ENCODE results near the gene MAGI1. TPM values are rescaled to one million over a fixed set of nuclear protein-coding genes. Genes with fewer than 3 reads are reported as not detected.

The MAGI1 gene
- total and polyA plus RNA-seq, 10 donors, result 3.5 to 104 (median 62.3) TPM

DNA sequence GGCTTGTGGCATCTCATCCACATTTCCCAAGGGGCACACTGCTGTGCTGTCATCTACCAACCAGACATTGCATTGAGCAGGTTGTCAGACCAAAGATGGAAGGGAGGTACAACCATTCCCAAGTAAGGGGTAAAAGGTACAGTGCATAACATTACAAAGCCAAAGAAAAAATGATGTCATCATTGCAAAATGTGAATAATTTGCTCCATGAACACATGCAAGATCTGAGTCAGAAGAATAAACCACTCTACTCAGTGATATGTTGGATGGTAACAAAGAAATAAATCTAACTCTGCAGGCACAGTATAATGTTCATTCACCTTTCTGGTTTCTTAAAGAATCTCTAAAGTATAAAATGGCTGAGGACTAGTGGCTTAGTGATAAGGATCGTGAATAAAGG is 202.7 kb downstream of the MAGI1 start:
- Histone ChIP-seq H3K4me3 (no peak overlapping the region), H3K9me3 (no peaks in the 10 kb centered on the region), H3K27me3 (replicated peaks in 1 of 7) (no peaks in the 10 kb centered on the region), H3K27ac (no peak overlapping the region), H3K4me1 (peaks cover 0 to 25% (median 2%) of the 10 kb centered on the region in 6 donors), H3K36me3 (no peaks in the 10 kb centered on the region)
- TF ChIP-seq, protein P1, sequence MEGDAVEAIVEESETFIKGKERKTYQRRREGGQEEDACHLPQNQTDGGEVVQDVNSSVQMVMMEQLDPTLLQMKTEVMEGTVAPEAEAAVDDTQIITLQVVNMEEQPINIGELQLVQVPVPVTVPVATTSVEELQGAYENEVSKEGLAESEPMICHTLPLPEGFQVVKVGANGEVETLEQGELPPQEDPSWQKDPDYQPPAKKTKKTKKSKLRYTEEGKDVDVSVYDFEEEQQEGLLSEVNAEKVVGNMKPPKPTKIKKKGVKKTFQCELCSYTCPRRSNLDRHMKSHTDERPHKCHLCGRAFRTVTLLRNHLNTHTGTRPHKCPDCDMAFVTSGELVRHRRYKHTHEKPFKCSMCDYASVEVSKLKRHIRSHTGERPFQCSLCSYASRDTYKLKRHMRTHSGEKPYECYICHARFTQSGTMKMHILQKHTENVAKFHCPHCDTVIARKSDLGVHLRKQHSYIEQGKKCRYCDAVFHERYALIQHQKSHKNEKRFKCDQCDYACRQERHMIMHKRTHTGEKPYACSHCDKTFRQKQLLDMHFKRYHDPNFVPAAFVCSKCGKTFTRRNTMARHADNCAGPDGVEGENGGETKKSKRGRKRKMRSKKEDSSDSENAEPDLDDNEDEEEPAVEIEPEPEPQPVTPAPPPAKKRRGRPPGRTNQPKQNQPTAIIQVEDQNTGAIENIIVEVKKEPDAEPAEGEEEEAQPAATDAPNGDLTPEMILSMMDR (IDR thresholded peaks at IDR 0.05 in 8 of 11, conservative IDR thresholded peaks at IDR 0.05 in 3 of 11), result no peak
- no peak for TF ChIP-seq POLR2A (IDR thresholded peaks at IDR 0.05)
- no peak for TF ChIP-seq POLR2AphosphoS5 (IDR thresholded peaks at IDR 0.05)
- intact Hi-C loops (cut with DNase I; ENCODE audit: low total_unique reads), result no loop called here
- no peak for DNase-seq
- WGBS, 5 donors, result 73 to 88% (median 75%) methylated on average over 1 of the region's 1 CpG

DNA sequence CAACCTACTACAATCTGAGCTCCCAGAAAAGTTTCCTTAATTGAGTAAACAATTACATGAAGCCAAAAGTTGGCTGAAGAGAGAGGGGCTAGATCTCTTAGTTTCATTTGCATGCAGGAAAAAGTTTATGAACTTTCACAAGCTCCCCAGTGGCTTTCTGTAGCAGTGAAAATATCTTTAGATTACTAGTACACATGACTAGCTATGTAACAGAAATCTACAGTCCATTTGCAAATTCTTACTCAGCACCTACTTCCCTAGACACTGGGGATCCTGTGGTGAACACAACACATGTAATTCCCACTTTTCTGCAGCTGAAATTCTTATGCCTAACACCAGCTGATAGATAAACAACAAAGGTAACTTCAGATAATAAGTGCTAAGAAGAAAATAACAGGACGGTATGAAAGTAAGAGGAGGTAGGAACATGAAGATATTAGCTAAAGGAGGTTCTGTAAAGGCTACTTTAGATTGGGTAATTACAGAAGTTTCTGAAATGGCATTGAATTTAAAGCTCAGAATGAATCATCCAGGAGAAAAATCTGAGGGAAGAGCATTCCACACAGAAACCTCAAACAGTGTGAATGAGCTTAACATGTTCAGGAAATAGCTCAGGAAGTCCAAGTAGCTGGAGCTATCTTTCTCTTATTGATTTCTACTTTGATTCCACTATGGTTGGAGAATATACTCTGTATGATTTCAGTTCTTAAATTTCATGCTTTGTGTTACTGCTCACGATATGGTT is 204.8 kb downstream of the MAGI1 start:
- Histone ChIP-seq H3K36me3 (no peaks in the 10 kb centered on the region), H3K4me1 (peaks cover 0 to 25% (median 4%) of the 10 kb centered on the region in 6 donors), H3K27ac (no peak overlapping the region), H3K9me3 (no peaks in the 10 kb centered on the region), H3K27me3 (replicated peaks in 1 of 7) (no peaks in the 10 kb centered on the region), H3K4me3 (no peak overlapping the region)
- no peak for DNase-seq
- 66 to 85% (median 70%) methylated on average over 2 of the region's 2 CpGs for WGBS, 5 donors
- no peak for TF ChIP-seq POLR2AphosphoS5 (IDR thresholded peaks at IDR 0.05)
- TF ChIP-seq POLR2A (IDR thresholded peaks at IDR 0.05), result no peak
- TF ChIP-seq, protein P1 (IDR thresholded peaks at IDR 0.05 in 8 of 11, conservative IDR thresholded peaks at IDR 0.05 in 3 of 11), result no peak
- intact Hi-C loops (cut with DNase I; ENCODE audit: low total_unique reads), result no loop called here

DNA sequence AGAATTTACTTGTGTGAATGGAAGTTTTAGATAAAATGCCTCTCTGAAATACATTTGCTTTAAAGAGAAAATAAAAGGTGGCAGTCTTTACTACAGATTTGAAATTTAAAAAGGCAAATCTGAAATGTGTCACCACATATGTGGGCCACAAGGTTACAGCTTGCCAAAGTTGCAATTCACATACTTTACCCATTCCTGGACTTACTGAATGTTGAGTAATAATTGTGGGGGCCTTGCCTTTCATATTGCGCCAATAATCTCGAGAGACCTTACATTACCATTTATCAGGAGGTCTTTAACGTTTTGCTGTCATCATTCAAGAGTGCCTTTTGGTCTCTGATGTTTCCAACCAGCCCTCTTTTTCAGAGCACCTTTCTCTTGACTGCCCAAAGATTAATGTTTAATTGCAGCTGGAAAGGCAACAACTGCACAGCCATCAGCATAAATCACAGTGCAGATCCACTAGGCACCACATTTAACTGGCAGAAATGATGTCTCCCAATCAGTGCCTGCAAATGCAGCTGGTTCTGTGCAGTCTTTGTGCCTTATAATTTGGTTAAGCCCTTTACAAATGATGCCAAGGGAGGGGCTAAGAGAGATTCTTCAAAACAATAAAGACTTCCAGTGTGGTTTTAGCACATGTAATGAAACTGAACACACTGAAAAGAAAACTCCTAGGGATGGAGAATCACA is 206.8 kb downstream of the MAGI1 start:
- TF ChIP-seq, protein P1 (IDR thresholded peaks at IDR 0.05 in 8 of 11, conservative IDR thresholded peaks at IDR 0.05 in 3 of 11), result no peak
- TF ChIP-seq POLR2A (IDR thresholded peaks at IDR 0.05) (no peak), POLR2AphosphoS5 (IDR thresholded peaks at IDR 0.05) (no peak)
- H3K27ac ChIP-seq, result no peak overlapping the region
- 66 to 80% (median 72%) methylated on average over 3 of the region's 3 CpGs for WGBS, 5 donors

More for the DNA sequence above, 206.8 kb downstream of the MAGI1 start:
- no peak for DNase-seq
- intact Hi-C loops (cut with DNase I; ENCODE audit: low total_unique reads), result no loop called here
- no peak overlapping the region for H3K4me3 ChIP-seq
- H3K4me1 ChIP-seq, result peaks cover 0 to 25% (median 4%) of the 10 kb centered on the region in 6 donors
- no peaks in the 10 kb centered on the region for H3K27me3 ChIP-seq (replicated peaks in 1 of 7)
- H3K36me3 ChIP-seq, result no peaks in the 10 kb centered on the region
- H3K9me3 ChIP-seq, result no peaks in the 10 kb centered on the region
